Neural cell (in vitro differentiated cells): ENCODE measurements around the gene BRD2. TPM values are rescaled to one million over a fixed set of nuclear protein-coding genes. Genes with fewer than 3 reads are reported as not detected.

Experiments
- H2AFZ ChIP-seq: fragments of 200-600, 300-800 bp; sonication (generic), shearing (Covaris generic); 2 replicates; pipeline ENCODE4 v1.6.0; 2014; ENCODE audit warnings: low read depth, mild to moderate bottlenecking, antibody characterized with exemption, low read length, moderate library complexity
- H3F3A ChIP-seq: fragments of 200-600 bp; shearing (Covaris generic); 2 replicates; pipeline ENCODE4 v1.6.1; 2016; ENCODE audit warnings: mild to moderate bottlenecking, moderate library complexity, mixed read lengths, antibody characterized with exemption, low read length; ENCODE audit not compliant: insufficient read depth, poor library complexity, severe bottlenecking
- H3K27ac ChIP-seq: fragments of 200-600, 300-800 bp; sonication (generic), shearing (Covaris generic); 2 replicates; pipeline ENCODE4 v1.5.1; 2014; ENCODE audit warnings: mild to moderate bottlenecking, low read length, moderate library complexity
- H3K27me3 ChIP-seq: fragments of 300-800, 200-600 bp; sonication (generic), shearing (Covaris generic); 2 replicates; pipeline ENCODE4 v1.6.0; 2014; ENCODE audit warnings: mild to moderate bottlenecking, low read depth, low read length, moderate library complexity; ENCODE audit not compliant: insufficient read depth
- H3K36me3 ChIP-seq: fragments of 300-800, 200-600 bp; sonication (generic), shearing (Covaris generic); 2 replicates; pipeline ENCODE4 v1.5.1; 2014; ENCODE audit warnings: mild to moderate bottlenecking, antibody characterized with exemption, low read length, moderate library complexity; ENCODE audit not compliant: insufficient read depth
- H3K4me2 ChIP-seq: fragments of 300-800, 200-600 bp; sonication (generic), shearing (Covaris generic); 2 replicates; pipeline ENCODE4 v1.6.0; 2014; ENCODE audit warnings: mild to moderate bottlenecking, low read length
- H3K4me3 ChIP-seq: fragments of 300-800, 200-600 bp; sonication (generic), shearing (Covaris generic); 2 replicates; pipeline ENCODE4 v1.5.1; 2014; ENCODE audit warnings: mild to moderate bottlenecking, low read length, moderate library complexity
- H3K79me2 ChIP-seq: fragments of 200-600 bp; shearing (Covaris generic); replicated peaks from 2 replicates; pipeline ENCODE4 v1.6.0; 2014; ENCODE audit warnings: mild to moderate bottlenecking, low read length, moderate library complexity; ENCODE audit not compliant: insufficient read depth
- H3K9ac ChIP-seq: fragments of 300-800, 200-600 bp; sonication (generic), shearing (Covaris generic); 2 replicates; pipeline ENCODE4 v1.6.1; 2016; ENCODE audit warnings: mild to moderate bottlenecking, low read length, mixed read lengths
- H3K9me2 ChIP-seq: fragments of 200-600 bp; shearing (Covaris generic); 2 replicates; pipeline ENCODE4 v1.6.1; 2016; ENCODE audit warnings: mild to moderate bottlenecking, low read length, mixed read lengths; ENCODE audit not compliant: insufficient read depth
- H3K9me3 ChIP-seq: fragments of 200-600, 300-800 bp; sonication (generic), shearing (Covaris generic); 2 replicates; pipeline ENCODE4 v1.6.1; 2016; ENCODE audit warnings: mild to moderate bottlenecking, mixed run types, low read length, moderate library complexity, mixed read lengths
- H4K20me1 ChIP-seq: fragments of 200-600 bp; shearing (Covaris generic); 2 replicates; pipeline ENCODE4 v1.6.1; 2016; ENCODE audit warnings: mild to moderate bottlenecking, mixed run types; ENCODE audit not compliant: insufficient read depth
- EP300 ChIP-seq: fragments of 450-650 bp; conservative IDR thresholded peaks from 2 replicates; pipeline ENCODE4 v1.6.1; 2014; ENCODE audit warnings: antibody characterized with exemption, mild to moderate bottlenecking, moderate library complexity; ENCODE audit not compliant: poor library complexity, severe bottlenecking
- EZH2 ChIP-seq: fragments of 200-600, 300-800 bp; shearing (Covaris generic), sonication (generic); IDR thresholded peaks from 2 replicates; pipeline ENCODE4 v1.6.1; 2014; ENCODE audit warnings: antibody characterized with exemption, low read length, borderline replicate concordance, mild to moderate bottlenecking; ENCODE audit not compliant: insufficient read depth, poor library complexity, severe bottlenecking
- MXI1 ChIP-seq: fragments of 450-650 bp; conservative IDR thresholded peaks from 2 replicates; pipeline ENCODE4 v1.6.1; 2014; ENCODE audit warnings: antibody characterized with exemption, mild to moderate bottlenecking; ENCODE audit not compliant: poor library complexity, severe bottlenecking
- POLR2AphosphoS5 ChIP-seq: IDR thresholded peaks from 2 replicates; pipeline ENCODE4 v1.6.1; 2012
- RAD21 ChIP-seq: fragments of 450-650 bp; conservative IDR thresholded peaks from 2 replicates; pipeline ENCODE4 v1.6.1; 2014; ENCODE audit warnings: antibody characterized with exemption, mild to moderate bottlenecking, moderate library complexity
- REST ChIP-seq: IDR thresholded peaks from 2 replicates; pipeline ENCODE4 v1.6.1; 2012; ENCODE audit warnings: borderline replicate concordance
- SMC3 ChIP-seq: fragments of 450-650 bp; conservative IDR thresholded peaks from 2 replicates; pipeline ENCODE4 v1.6.1; 2014; ENCODE audit warnings: antibody characterized with exemption, mild to moderate bottlenecking, moderate library complexity; ENCODE audit not compliant: poor library complexity
- TAF1 ChIP-seq: IDR thresholded peaks from 2 replicates; pipeline ENCODE4 v1.6.1; 2012; ENCODE audit warnings: low read depth
- polyA plus RNA-seq: library from polyadenylated mRNA; depleted of rRNA; stranded (reverse); fragments of >200 nt; gene quantifications from 2 replicates; pipeline ENCODE4 v1.2.3, GENCODE V29; 2014
- TF ChIP-seq, protein P1 (sequence below): fragments of 450-650 bp; IDR thresholded peaks from 2 replicates; pipeline ENCODE4 v1.5.1; 2014; ENCODE audit warnings: antibody characterized with exemption, mild to moderate bottlenecking, moderate library complexity; ENCODE audit not compliant: poor library complexity, severe bottlenecking

The BRD2 gene
- polyA plus RNA-seq, 1 donor from 2014 or later = 107 TPM

- Histone ChIP-seq H2AFZ (no peak overlapping the region), H3K4me2 (no peak overlapping the region), H4K20me1 (no peaks in the 10 kb centered on the region), H3K9ac (no peak overlapping the region), H3K27ac (no peak overlapping the region), H3F3A (no peaks in the 10 kb centered on the region), H3K9me2 (no peaks in the 10 kb centered on the region), H3K79me2 (no peaks in the 10 kb centered on the region), H3K9me3 (no peaks in the 10 kb centered on the region), H3K27me3 (no peaks in the 10 kb centered on the region), H3K4me3 (no peak overlapping the region), H3K36me3 (no peaks in the 10 kb centered on the region)
- TF ChIP-seq EP300 = no peak
- no peak for TF ChIP-seq SMC3
- no peak for TF ChIP-seq MXI1
- no peak for TF ChIP-seq EZH2
- no peak for TF ChIP-seq POLR2AphosphoS5
- no peak for TF ChIP-seq TAF1
- TF ChIP-seq RAD21 = no peak
- TF ChIP-seq, protein P1, sequence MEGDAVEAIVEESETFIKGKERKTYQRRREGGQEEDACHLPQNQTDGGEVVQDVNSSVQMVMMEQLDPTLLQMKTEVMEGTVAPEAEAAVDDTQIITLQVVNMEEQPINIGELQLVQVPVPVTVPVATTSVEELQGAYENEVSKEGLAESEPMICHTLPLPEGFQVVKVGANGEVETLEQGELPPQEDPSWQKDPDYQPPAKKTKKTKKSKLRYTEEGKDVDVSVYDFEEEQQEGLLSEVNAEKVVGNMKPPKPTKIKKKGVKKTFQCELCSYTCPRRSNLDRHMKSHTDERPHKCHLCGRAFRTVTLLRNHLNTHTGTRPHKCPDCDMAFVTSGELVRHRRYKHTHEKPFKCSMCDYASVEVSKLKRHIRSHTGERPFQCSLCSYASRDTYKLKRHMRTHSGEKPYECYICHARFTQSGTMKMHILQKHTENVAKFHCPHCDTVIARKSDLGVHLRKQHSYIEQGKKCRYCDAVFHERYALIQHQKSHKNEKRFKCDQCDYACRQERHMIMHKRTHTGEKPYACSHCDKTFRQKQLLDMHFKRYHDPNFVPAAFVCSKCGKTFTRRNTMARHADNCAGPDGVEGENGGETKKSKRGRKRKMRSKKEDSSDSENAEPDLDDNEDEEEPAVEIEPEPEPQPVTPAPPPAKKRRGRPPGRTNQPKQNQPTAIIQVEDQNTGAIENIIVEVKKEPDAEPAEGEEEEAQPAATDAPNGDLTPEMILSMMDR = no peak
- no peak for TF ChIP-seq REST
Observed at GRCh38 chr6:32937230-32937633, 31.2 kb upstream of the BRD2 start.

DNA sequence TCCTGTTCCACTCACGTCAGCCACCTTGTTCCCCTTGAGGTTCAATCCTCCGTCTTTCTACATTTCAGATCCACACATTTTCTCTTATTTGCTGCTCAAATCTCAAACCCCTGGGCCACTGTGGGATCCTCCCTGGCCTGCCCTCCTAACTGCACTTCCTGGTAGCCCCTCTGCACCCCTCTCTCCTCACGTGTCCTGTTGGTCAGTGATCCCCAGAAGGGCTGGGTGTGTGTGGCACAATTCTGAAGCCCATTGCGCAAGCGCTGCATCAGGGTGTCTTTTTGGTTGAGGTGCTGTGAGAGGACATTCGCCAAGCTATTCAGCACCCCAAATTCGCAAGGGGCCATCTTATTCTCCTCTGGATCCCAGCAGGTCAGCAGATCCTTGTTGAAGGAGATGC is 29.9 kb upstream of the BRD2 start:
- Histone ChIP-seq H4K20me1 (no peaks in the 10 kb centered on the region), H3K79me2 (no peaks in the 10 kb centered on the region), H3K4me3 (no peak overlapping the region), H3K27ac (no peak overlapping the region), H3K9me2 (no peaks in the 10 kb centered on the region), H3K9ac (no peak overlapping the region), H3K36me3 (no peaks in the 10 kb centered on the region), H3K27me3 (no peaks in the 10 kb centered on the region), H3K9me3 (no peaks in the 10 kb centered on the region), H2AFZ (no peak overlapping the region), H3K4me2 (no peak overlapping the region), H3F3A (no peaks in the 10 kb centered on the region)
- TF ChIP-seq MXI1 (no peak), SMC3 (no peak), RAD21 (no peak), EP300 (no peak), EZH2 (no peak), REST (no peak), TAF1 (no peak)
- TF ChIP-seq, protein P1 = no peak
